HG03139 (cell line): ENCODE measurements around the gene C1S.
"Not testable (repeated sequence)": the region's sequence is repeated elsewhere in the genome, so short reads cannot be mapped to it uniquely, and the experiment has no call there.

ENCODE experiments used
- ATAC-seq: cut with Tn5 transposase; IDR thresholded peaks from one replicate; pipeline ENCODE4 v1.9.1; 2021; ENCODE audit not compliant: unreplicated experiment

Gene C1S

GRCh38 chr12:7101047-7101693 is 40.7 kb downstream of the C1S start:
- no peak for ATAC-seq

DNA sequence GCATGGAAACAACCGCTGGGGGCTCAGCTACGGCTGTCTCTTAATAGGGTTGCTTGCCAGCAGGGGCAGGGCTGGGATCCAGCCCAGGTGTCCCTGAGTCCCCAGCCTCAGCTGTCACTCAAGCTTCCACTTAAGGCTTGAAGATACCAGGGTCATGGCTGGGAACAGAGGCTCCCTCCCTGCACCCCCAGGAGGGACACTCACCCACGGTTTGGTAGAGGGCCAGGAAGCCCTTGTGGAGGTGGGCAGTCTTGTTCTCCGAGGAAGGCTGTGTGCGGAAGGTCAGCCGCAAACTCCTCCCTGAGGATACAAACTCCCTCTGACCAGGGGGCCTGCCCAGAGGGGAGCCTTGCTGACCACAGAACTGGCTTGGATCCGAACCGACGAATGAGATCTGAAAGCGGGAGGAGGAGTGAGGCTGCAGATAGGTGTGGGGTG is 41.2 kb downstream of the C1S start:
- ATAC-seq = no peak

DNA sequence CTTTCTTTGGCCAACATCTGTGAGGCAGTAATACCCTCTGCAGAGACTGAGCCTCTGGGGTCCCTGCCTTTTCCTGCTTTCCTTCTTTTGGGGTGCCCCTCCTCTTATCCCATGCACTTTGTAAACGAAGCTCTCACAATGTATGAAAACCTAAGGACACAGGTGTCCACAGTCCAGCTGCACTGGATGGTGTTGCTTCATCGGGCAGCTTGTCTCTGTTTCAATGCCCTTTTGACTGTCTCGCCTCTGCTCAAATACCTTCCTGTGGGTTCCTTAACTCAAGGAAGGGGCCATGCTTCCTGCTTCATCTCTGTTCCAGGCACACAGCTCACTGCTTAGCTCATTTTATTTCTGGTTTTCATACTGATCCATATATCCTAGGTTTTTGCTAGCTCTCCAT is 42.1 kb downstream of the C1S start:
- no peak for ATAC-seq

- no peak for ATAC-seq
These were observed 43.5 kb downstream of the C1S start for GRCh38 chr12:7103837-7104584.

DNA sequence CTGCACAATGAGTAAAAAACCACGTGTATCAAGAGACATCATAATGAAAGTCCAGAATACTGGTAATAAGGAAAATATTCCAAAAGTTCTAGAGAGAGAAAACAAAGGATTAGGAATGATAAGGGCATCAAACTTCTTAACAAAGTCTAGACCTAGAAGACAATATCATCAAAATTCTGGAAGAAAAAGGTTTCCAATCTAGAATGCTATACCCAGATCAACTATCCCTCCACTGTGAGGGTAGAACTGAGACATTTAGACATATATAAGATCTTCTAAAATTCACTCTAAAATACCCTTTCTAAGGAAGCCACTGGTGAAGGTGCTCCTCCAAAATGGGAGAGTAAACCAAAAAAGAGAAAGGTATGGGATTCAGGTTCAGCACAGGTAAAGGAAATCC is 45.6 kb downstream of the C1S start:
- no peak for ATAC-seq

DNA sequence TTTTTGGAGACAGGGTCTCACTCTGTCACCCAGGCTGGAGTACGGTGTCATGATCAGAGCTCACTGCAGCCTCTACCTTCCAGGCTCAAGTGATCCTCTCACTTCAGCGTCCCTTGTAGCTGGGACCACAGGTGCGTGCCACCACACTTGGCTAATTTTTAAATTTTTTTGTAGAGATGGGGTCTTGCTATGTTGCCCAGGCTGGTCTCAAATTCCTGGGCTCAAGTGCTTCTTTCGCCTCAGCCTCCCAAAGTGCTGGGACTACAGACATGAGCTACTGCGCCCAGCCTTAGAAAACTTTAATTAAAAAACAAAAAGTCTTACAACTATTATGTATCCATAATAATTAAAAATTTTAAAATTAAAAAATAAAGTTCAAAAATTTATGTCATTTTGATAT is 46.7 kb downstream of the C1S start:
- not testable (repeated sequence) for ATAC-seq

DNA sequence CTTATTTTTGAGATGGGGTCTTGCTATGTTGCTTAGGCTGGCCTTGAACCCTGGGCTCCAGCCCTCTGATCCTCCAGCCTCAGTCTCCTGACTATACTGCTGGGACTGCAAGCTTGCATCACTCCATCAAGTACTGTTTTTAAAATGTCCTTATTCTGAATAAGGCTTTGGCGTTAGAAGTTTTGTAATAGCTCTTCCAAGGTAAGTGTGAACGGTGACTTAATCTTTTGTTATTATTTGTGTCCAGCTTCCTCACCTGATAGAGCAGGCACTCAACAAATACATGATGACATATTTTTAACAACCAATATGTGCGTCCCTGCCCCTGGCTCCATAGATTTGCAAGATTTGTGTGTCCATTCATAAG is 47.1 kb downstream of the C1S start:
- no peak for ATAC-seq

GRCh38 chr12:7108003-7108795 is 47.7 kb downstream of the C1S start:
- peak; percentile 89 for ATAC-seq

DNA sequence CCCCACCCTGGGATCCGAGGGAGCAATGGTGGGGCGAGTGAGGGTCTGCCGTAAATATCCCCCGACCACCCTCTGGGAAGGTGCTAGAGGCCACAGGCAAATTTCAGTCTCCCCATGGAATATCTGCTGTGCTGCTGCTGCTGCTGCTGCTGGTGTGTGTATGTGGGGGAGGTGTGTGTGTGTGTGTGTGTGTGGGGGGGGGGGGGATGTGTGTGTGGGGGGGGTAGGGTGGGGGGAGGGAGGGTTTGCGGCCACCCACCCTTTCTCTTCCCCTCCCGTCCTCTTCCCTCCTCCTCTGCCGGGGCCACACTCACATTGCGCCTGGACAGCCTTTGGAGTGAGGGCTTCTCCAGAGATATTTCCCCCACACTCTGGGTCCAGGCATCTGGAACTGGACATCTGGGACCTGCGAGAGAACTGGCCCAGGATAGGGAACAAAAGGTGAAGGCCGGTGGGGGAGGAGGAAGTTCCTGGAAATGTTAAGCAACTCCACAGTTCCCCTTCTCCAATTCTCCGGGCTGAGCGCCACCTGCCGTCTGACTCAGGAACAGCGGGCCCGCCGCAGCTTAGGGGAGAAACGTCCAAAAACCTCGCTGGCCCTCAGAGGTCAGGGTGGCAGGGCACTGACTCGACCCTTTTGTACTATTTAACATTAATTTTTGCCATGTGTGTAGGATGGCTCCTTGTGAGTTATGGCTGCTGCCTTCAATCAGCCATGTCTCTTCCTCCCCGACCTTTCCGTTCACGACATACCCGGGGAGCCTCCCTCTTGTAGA is 48.5 kb downstream of the C1S start, which contains the start of gene C1RL:
TSS of gene C1RL (minus strand) at position 419 of the 776 bp plus-strand sequence. CDS start at position 385, 34 bp downstream.
- no peak for ATAC-seq

DNA sequence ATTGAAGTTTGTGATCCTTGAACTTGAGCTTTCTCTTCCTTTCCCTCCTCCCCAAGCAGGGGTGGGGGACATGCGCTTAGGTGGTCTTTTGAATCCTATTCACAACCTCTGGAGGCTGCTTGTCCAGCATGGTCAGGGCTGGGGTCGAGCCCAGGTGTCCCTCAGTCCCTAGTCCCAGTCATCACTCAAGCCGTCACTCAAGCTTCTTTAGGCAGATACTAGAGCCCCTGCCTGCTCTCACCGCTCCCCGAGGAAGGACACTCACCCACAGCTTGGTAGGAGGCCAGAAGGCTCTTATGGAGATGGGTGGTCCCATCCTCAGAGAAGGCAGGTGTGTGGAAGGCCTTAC is 49.0 kb downstream of the C1S start:
- no peak for ATAC-seq

- ATAC-seq = no peak
These were observed 50.1 kb downstream of the C1S start for GRCh38 chr12:7110661-7111060.

DNA sequence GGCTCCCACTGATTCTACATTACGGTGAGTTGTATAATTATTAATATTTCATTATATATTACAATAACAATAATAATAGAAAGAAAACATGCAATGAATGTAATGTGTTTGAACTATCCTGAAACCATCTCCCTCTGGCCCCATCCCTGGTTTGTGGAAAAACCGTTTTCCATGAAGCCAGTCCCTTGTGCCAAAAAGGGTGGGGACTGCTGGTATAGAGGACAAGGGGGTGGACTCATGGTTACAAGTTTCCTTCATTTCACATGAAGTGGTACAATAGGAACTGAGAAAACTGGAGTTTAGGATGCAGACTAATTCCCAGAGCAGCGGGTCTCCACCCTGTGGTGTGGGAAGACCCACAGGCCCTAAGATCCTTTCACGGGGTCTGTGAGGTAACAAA is 51.5 kb downstream of the C1S start:
- ATAC-seq = no peak

- no peak for ATAC-seq
These were observed 52.9 kb downstream of the C1S start for GRCh38 chr12:7113389-7113871.

DNA sequence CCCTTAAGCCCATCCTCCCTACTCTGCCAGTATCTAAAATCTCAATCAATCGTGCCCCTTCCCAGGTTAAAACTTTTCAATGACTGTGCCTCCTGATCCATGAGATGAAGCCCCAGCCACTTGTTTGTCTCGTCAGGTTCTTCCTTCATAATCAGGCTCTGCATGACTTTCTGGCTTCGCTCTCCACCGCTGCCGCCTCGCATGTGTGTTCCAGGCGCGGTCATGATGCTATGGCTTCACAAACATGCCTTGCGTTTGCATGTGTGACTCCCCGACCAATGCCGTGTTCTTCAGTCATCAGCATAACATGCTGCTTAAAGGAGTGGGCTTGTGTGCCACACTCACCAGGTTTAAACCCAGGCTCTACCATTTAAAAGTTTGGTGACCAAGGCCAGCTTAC is 53.5 kb downstream of the C1S start:
- no peak for ATAC-seq

DNA sequence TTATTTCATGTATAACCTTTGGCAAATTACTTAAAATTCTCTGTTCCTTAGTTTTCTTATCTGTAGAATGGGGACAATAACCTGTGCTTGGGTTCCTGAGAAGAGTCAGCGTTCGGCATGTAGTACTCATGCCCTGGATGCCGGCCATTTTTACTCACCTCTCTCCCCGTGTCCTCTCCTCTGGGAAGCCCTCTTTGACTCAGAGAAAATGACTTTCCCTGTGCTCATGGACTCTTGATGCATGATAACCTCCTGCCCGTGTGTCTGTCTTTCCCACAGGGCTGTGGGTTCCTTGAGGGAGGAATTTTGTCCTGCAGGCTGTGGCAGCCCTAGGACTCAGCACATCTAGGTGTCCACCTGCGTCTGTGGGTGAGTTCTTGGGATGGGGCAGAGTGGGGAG is 54.3 kb downstream of the C1S start:
- no peak for ATAC-seq

DNA sequence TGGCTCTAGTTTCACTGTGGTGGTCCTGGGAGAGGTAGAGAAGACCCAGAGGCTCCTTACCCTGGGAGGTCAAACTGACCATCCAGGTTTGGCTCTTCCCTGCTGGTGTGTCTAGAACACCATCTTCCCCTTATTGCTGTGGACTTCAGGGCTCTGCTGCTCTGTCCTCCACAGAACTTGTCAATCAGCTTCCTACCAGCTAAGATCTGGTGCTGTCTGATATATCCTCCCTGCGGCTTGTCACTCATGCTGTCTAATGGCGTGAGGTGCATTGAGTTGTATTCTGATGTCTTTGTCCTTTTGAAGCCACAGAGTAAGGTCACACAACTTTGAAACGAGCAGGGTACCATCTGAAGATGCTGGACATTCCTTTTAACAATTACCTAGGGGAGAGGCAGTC is 55.7 kb downstream of the C1S start:
- ATAC-seq = no peak

GRCh38 chr12:7116916-7117315 is 56.4 kb downstream of the C1S start:
- ATAC-seq = no peak

DNA sequence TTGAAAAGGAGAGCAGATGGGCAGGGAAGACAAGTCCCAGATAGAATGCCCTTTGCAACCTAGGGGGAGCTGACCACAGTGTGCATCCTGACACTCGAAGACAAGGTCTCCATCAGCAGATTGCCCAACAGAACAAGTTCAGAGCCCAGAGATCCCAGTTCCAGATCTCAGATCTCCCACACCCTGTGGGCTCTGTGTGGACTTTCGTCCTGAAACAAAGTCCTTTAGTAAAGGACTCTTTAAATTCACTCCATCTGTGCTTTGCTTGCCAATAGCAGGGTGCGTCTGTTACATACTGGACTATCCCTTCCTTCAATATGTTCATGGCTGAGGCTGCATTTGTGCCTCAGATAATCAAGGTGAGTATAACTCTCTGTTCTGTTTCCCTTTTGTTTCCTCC is 57.2 kb downstream of the C1S start:
- ATAC-seq = no peak

DNA sequence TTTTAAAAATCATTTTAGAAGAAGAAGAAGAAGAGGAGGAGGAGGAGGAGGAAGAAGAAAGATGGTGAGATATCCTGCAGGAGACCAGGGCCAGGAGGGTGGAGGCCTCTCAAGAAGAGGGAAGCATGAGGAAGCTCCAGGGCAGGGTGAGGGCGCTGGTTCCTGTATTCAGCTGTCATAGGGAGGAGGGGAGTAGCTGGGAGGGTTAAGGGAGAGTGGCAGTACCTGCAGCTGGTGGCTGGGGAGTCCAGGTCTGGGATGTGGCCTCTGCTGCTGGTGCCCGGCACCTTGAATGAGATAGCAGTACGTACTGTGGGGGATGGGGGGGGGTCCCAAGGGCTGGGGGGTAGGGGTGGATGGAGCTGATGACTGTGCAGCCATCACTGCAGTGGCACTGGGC is 58.4 kb downstream of the C1S start:
- no peak for ATAC-seq

- ATAC-seq = no peak
These were observed 59.6 kb downstream of the C1S start for GRCh38 chr12:7120166-7120565.
